ENCODE results near the gene TUBGCP3.
A peak's percentile ranks its signal among the peaks of the same experiment; 100 is the strongest.

TUBGCP3 gene

GRCh38 chr13:112450904-112451240 is 137.1 kb downstream of the TUBGCP3 start:
- DNase-seq = peak; percentile 87

GRCh38 chr13:112450118-112450903 is 137.6 kb downstream of the TUBGCP3 start:
- no peak for DNase-seq

GRCh38 chr13:112449545-112449930 is 138.4 kb downstream of the TUBGCP3 start:
- DNase-seq = no peak

GRCh38 chr13:112448621-112449544 is 139.1 kb downstream of the TUBGCP3 start:
- peak; percentile 77 for DNase-seq

GRCh38 chr13:112447761-112448603 is 140.0 kb downstream of the TUBGCP3 start:
- peak; percentile 60 for DNase-seq

- no peak for DNase-seq
Observed at GRCh38 chr13:112447306-112447705, 140.6 kb downstream of the TUBGCP3 start.

GRCh38 chr13:112446867-112447266 is 141.1 kb downstream of the TUBGCP3 start:
- DNase-seq = no peak

GRCh38 chr13:112446347-112446861 is 141.5 kb downstream of the TUBGCP3 start:
- DNase-seq = no peak

- DNase-seq = no peak
Observed at GRCh38 chr13:112445411-112446271, 142.3 kb downstream of the TUBGCP3 start.

GRCh38 chr13:112444416-112445399 is 143.2 kb downstream of the TUBGCP3 start:
- no peak for DNase-seq

- DNase-seq = peak; percentile 76
Observed at GRCh38 chr13:112443995-112444311, 144.0 kb downstream of the TUBGCP3 start.

- DNase-seq = no peak
Observed at GRCh38 chr13:112443191-112443994, 144.6 kb downstream of the TUBGCP3 start.

- DNase-seq = peak; percentile 27
Observed at GRCh38 chr13:112442483-112443090, 145.4 kb downstream of the TUBGCP3 start.

GRCh38 chr13:112441779-112442310 is 146.1 kb downstream of the TUBGCP3 start:
- DNase-seq = no peak

- DNase-seq = no peak
Observed at GRCh38 chr13:112441226-112441625, 146.7 kb downstream of the TUBGCP3 start.

- DNase-seq = no peak
Observed at GRCh38 chr13:112438515-112438914, 149.4 kb downstream of the TUBGCP3 start.

- DNase-seq = no peak
Observed at GRCh38 chr13:112438094-112438493, 149.9 kb downstream of the TUBGCP3 start.

- DNase-seq = no peak
Observed at GRCh38 chr13:112435973-112436372, 152.0 kb downstream of the TUBGCP3 start.
